PC-3 (cell line): Measurements from ENCODE around the gene BCL11B. TPM values are rescaled to one million over a fixed set of nuclear protein-coding genes. Genes with fewer than 3 reads are reported as not detected.

Experiments
- ATAC-seq: fragments of 200-7000 bp; cut with Tn5 transposase; 2 replicates; pipeline ENCODE4 v1.9.1; 2020; ENCODE audit warnings: mild to moderate bottlenecking, moderate library complexity
- BruUV-seq: library from RNA; stranded (reverse); fragments of 400-500 nt; replicated peaks from 2 replicates; lab custom pipeline; 2021; lab: Mats Ljungman, UMichigan
- CTCF ChIA-PET: fragments of 300-600 bp; sonication (Branson Sonifier 250); formaldehyde crosslinking; loops from one replicate; lab custom pipeline; 2022; ENCODE audit warnings: antibody characterized with exemption; lab: Charles Lee
- POLR2A ChIA-PET: fragments of 300-600 bp; sonication (Branson Sonifier 250); formaldehyde crosslinking; loops from one replicate; lab custom pipeline; 2022; ENCODE audit warnings: antibody characterized with exemption; ENCODE audit not compliant: unreplicated experiment; lab: Charles Lee
- DNase-seq: peaks from one replicate; pipeline ENCODE4 v3.0.0-alpha.2; 2015
- H2AFZ ChIP-seq: fragments of 300-600 bp; sonication (generic); 2 replicates; pipeline ENCODE4 v1.6.0; 2016; ENCODE audit warnings: antibody characterized with exemption, low read length
- H3F3A ChIP-seq: fragments of 300-600 bp; sonication (generic); one replicate; pipeline ENCODE4 v1.6.0; 2017; ENCODE audit warnings: antibody characterized with exemption, low read length, control low read depth, mild to moderate bottlenecking; ENCODE audit not compliant: unreplicated experiment
- H3K27ac ChIP-seq: fragments of 300-600 bp; sonication (generic); 2 replicates; pipeline ENCODE4 v1.5.1; 2016; ENCODE audit warnings: mild to moderate bottlenecking, low read length
- H3K27me3 ChIP-seq: fragments of 300-600 bp; sonication (generic); 2 replicates; pipeline ENCODE4 v1.6.1; 2016; ENCODE audit warnings: low read length, mixed read lengths
- H3K36me3 ChIP-seq: fragments of 300-600 bp; sonication (generic); 2 replicates; pipeline ENCODE4 v1.6.1; 2016; ENCODE audit warnings: low read depth, mixed run types, low read length, mixed read lengths
- H3K4me1 ChIP-seq: fragments of 300-600 bp; sonication (generic); 2 replicates; pipeline ENCODE4 v1.5.1; 2016; ENCODE audit warnings: low read length; ENCODE audit not compliant: insufficient read depth
- H3K4me2 ChIP-seq: fragments of 300-600 bp; sonication (generic); 2 replicates; pipeline ENCODE4 v1.6.0; 2016; ENCODE audit warnings: low read length
- H3K4me3 ChIP-seq: fragments of 300-600 bp; sonication (generic); 2 replicates; pipeline ENCODE4 v1.5.1; 2016; ENCODE audit warnings: mild to moderate bottlenecking, low read length, mixed read lengths
- H3K79me2 ChIP-seq: fragments of 300-600 bp; sonication (generic); 2 replicates; pipeline ENCODE4 v1.6.1; 2017; ENCODE audit warnings: low read length, mixed read lengths
- H3K9ac ChIP-seq: fragments of 300-600 bp; sonication (generic); 2 replicates; pipeline ENCODE4 v1.6.0; 2016; ENCODE audit warnings: mild to moderate bottlenecking, low read length
- H3K9me2 ChIP-seq: fragments of 300-600 bp; sonication (generic); replicated peaks from 2 replicates; pipeline ENCODE4 v1.6.1; 2016; ENCODE audit warnings: mixed run types, low read length, mixed read lengths
- H3K9me3 ChIP-seq: fragments of 300-600 bp; sonication (generic); 2 replicates; pipeline ENCODE4 v1.6.1; 2016; ENCODE audit warnings: low read length, mixed read lengths
- H4K20me1 ChIP-seq: fragments of 300-600 bp; sonication (generic); 2 replicates; pipeline ENCODE4 v1.6.1; 2016; ENCODE audit warnings: low read length, mixed read lengths
- EZH2 ChIP-seq: fragments of 300-600 bp; sonication (generic); IDR thresholded peaks from one replicate; pipeline ENCODE4 v1.6.1; 2017; ENCODE audit warnings: antibody characterized with exemption, mild to moderate bottlenecking, low read length; ENCODE audit not compliant: unreplicated experiment
- EZH2phosphoT487 ChIP-seq: fragments of 300-600 bp; sonication (generic); IDR thresholded peaks from 2 replicates; pipeline ENCODE4 v1.6.1; 2018; ENCODE audit warnings: mild to moderate bottlenecking, antibody characterized with exemption, low read length, borderline replicate concordance
- intact Hi-C: fragments of 100-400 bp; cut with micrococcal nuclease; formaldehyde crosslinking; loops from 2 replicates; pipeline ENCODE4 v1.9.0; 2023
- total RNA-seq: library from RNA; depleted of rRNA; stranded (reverse); fragments of >200 nt; gene quantifications from 2 replicates; pipeline ENCODE4 v1.2.3, GENCODE V29; 2014
- TF ChIP-seq, protein P1 (sequence below): fragments of 300-600 bp; sonication (generic); conservative IDR thresholded peaks from 2 replicates; pipeline ENCODE4 v1.5.1; 2017; ENCODE audit warnings: antibody characterized with exemption, low read depth, mild to moderate bottlenecking, low read length

BCL11B gene
- total RNA-seq, 1 experiment from 2014 or later = 0.73 TPM

GRCh38 chr14:99244367-99244901 is 27.6 kb downstream of the BCL11B start:
- intact Hi-C loops = no loop called here
- Histone ChIP-seq H3K9me2 (no peaks in the 10 kb centered on the region), H3F3A (no peaks in the 10 kb centered on the region), H4K20me1 (no peaks in the 10 kb centered on the region), H3K4me2 (no peak overlapping the region), H3K9ac (no peak overlapping the region), H3K4me1 (no peaks in the 10 kb centered on the region), H3K9me3 (no peaks in the 10 kb centered on the region), H3K79me2 (no peaks in the 10 kb centered on the region), H2AFZ (no peak overlapping the region), H3K36me3 (no peaks in the 10 kb centered on the region), H3K27ac (no peak overlapping the region), H3K27me3 (peaks cover 93% of the 10 kb centered on the region), H3K4me3 (no peak overlapping the region)
- POLR2A ChIA-PET = no interaction called here
- CTCF ChIA-PET = no interaction called here
- TF ChIP-seq, protein P1, sequence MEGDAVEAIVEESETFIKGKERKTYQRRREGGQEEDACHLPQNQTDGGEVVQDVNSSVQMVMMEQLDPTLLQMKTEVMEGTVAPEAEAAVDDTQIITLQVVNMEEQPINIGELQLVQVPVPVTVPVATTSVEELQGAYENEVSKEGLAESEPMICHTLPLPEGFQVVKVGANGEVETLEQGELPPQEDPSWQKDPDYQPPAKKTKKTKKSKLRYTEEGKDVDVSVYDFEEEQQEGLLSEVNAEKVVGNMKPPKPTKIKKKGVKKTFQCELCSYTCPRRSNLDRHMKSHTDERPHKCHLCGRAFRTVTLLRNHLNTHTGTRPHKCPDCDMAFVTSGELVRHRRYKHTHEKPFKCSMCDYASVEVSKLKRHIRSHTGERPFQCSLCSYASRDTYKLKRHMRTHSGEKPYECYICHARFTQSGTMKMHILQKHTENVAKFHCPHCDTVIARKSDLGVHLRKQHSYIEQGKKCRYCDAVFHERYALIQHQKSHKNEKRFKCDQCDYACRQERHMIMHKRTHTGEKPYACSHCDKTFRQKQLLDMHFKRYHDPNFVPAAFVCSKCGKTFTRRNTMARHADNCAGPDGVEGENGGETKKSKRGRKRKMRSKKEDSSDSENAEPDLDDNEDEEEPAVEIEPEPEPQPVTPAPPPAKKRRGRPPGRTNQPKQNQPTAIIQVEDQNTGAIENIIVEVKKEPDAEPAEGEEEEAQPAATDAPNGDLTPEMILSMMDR = no peak
- TF ChIP-seq EZH2phosphoT487 = no peak
- no peak for TF ChIP-seq EZH2
- no peak for DNase-seq
- no peak for ATAC-seq
- BruUV-seq = no TSS peak

- BruUV-seq = no TSS peak
- ChIA-PET POLR2A (no interaction called here), CTCF (no interaction called here)
- Histone ChIP-seq H3K36me3 (no peaks in the 10 kb centered on the region), H3K9me3 (no peaks in the 10 kb centered on the region), H3F3A (no peaks in the 10 kb centered on the region), H2AFZ (no peak overlapping the region), H3K4me2 (no peak overlapping the region), H3K4me3 (no peak overlapping the region), H3K27ac (no peak overlapping the region), H3K4me1 (no peaks in the 10 kb centered on the region), H3K9ac (no peak overlapping the region), H3K9me2 (no peaks in the 10 kb centered on the region), H3K79me2 (no peaks in the 10 kb centered on the region), H4K20me1 (no peaks in the 10 kb centered on the region), H3K27me3 (peaks cover 94% of the 10 kb centered on the region)
- ATAC-seq = no peak
- TF ChIP-seq, protein P1 = no peak
- TF ChIP-seq EZH2 (no peak), EZH2phosphoT487 (no peak)
- no peak for DNase-seq
- intact Hi-C loops = no loop called here
Measured at GRCh38 chr14:99242816-99243721, 28.9 kb downstream of the BCL11B start.

DNA sequence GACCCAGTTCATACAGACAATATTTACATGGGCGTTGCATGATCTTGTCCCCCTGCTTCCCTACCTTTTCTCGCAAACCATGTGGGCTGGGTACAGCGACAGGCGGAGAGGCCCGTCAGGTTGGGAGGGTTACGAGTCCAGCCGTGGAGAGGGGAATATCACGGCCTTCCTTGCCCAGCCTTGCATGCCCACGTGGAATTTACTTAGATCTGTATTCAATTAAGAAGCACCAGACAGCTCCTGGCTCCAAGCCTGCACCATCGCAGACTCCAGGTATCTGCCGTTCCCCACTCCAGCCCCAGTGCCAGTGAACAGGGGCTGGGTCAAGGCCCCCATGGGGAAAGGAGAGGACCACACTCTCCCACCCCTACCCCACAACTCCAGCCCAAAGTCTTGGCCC is 29.8 kb downstream of the BCL11B start:
- BruUV-seq = no TSS peak
- Histone ChIP-seq H3F3A (no peaks in the 10 kb centered on the region), H3K9ac (no peak overlapping the region), H3K27me3 (peaks cover 92% of the 10 kb centered on the region), H3K4me1 (no peaks in the 10 kb centered on the region), H3K79me2 (no peaks in the 10 kb centered on the region), H3K4me2 (no peak overlapping the region), H3K9me3 (no peaks in the 10 kb centered on the region), H3K27ac (no peak overlapping the region), H2AFZ (no peak overlapping the region), H4K20me1 (no peaks in the 10 kb centered on the region), H3K4me3 (no peak overlapping the region), H3K9me2 (no peaks in the 10 kb centered on the region), H3K36me3 (no peaks in the 10 kb centered on the region)
- ATAC-seq = no peak
- CTCF ChIA-PET = no interaction called here
- POLR2A ChIA-PET = no interaction called here
- intact Hi-C loops = no loop called here
- TF ChIP-seq EZH2phosphoT487 = no peak
- TF ChIP-seq, protein P1 = no peak
- no peak for TF ChIP-seq EZH2
- DNase-seq = no peak
